ENCODE data around the gene PCGF3.

Gene PCGF3

DNA sequence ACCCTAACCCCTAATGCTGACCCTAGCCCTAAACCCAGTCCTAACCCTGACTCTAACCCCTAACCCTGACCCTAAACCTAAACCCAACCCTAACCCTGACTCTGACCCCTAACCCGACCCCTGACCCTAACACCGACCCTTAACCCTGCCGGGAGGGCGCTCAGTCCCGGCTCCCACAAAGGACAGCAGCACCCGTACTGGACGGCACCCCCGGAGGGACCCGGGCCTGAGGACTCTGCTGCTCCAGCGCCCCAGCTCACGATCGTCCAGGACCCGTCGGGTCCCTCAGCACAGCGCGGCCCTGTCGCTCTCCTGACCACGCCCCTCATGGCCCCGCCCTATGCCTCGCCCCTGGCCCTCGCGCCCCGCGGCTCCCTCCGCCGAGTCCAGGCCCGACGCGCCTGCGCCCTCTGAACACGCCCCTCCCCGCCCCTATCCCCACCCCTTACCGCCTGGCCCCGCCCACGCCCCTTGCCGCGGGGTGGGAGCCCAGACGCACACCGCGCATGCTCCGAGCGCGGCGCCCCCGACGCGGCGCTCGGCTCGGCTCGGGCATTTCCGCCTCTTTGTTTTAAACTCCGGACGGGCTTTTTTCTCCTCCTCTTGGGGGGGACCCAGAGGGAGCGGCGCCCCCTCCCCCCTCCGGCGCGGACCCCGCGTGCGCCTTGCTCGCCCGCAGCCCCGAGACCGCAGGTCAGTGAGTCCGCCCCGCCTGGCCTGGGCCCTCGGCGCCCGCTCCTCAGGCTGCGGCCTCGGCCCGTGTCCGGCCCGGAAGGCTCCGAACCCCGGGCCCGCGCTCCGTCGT, at the start of gene PCGF3:
PCGF3 (plus strand) TSS at position 555 of the 805 bp plus-strand sequence. CDS start 27,849 bp downstream, outside the sequence.
- DNase-seq (ENCODE audit: low read depth) = peak; percentile 86
- peak within 1 kb of the TSS; percentile 65 for H3K4me3 ChIP-seq (ENCODE audit: low read depth, low read length)
- in situ Hi-C loops (cut with HindIII; ENCODE audit: low sequenced_read_pairs) = no loop called here
- TF ChIP-seq, protein P1, sequence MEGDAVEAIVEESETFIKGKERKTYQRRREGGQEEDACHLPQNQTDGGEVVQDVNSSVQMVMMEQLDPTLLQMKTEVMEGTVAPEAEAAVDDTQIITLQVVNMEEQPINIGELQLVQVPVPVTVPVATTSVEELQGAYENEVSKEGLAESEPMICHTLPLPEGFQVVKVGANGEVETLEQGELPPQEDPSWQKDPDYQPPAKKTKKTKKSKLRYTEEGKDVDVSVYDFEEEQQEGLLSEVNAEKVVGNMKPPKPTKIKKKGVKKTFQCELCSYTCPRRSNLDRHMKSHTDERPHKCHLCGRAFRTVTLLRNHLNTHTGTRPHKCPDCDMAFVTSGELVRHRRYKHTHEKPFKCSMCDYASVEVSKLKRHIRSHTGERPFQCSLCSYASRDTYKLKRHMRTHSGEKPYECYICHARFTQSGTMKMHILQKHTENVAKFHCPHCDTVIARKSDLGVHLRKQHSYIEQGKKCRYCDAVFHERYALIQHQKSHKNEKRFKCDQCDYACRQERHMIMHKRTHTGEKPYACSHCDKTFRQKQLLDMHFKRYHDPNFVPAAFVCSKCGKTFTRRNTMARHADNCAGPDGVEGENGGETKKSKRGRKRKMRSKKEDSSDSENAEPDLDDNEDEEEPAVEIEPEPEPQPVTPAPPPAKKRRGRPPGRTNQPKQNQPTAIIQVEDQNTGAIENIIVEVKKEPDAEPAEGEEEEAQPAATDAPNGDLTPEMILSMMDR (IDR thresholded peaks at IDR 0.05; ENCODE audit: low read depth, low read length, missing control alignments) = no peak

DNA sequence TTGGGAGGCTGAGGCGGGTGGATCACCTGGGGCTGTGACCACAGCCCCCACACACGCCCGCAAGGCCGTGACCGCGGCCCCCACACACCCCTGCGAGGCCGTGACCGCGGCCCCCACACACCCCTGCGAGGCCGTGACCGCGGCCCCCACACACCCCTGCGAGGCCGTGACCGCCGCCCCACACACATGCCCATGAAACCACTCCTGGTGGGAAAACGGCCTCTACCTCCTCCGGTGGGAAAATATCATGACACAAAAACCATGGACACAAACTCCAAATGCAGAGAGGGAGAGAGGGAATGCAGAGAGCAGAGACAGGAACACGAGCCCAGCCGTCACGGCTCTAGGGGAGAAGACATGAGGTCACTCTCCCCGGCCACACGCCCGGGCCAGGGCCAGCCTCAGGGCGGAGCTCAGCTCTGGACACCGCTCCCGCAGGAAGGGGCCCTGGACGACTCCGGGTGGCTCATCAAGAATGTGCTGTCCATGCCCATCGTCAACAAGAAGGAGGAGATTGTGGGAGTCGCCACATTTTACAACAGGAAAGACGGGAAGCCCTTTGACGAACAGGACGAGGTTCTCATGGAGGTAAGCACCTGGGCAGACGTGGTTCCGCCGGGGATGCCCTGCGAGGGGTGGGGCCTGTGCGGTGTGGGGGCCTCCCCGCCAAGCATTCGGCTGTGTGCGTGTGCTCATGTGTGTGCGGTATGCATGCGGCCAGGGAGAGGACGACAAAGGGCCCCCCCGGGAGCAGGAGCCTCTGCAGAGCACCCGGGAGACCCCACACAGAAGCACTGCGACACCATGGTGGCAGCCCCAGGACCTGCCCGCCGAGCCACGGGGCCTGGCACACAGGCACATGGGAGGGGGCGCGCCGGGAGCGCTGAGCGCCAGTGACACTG, 48.9 kb upstream of the PCGF3 start:
- TF ChIP-seq, protein P1 (IDR thresholded peaks at IDR 0.05; ENCODE audit: low read depth, low read length, missing control alignments) = no peak
- no peak overlapping the region for H3K4me3 ChIP-seq (ENCODE audit: low read depth, low read length)
- DNase-seq (ENCODE audit: low read depth) = no peak
- in situ Hi-C loops (cut with HindIII; ENCODE audit: low sequenced_read_pairs) = no loop called here

DNA sequence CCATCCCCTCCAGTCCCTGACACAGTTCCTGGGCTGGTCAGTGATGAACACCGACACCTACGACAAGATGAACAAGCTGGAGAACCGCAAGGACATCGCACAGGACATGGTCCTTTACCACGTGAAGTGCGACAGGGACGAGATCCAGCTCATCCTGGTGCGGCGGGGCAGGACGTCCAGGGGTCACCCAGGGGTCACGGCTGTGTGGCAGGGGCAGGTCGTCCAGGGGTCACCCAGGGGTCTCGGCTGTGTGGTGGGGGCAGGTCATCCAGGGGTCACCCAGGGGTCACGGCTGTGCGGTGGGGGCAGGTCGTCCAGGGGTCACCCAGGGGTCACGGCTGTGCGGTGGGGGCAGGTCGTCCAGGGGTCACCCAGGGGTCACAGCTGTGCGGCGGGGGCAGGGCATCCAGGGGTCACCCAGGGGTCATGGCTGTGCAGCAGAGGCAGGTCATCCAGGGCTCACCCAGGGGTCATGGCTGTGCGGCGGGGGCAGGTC, 48.2 kb upstream of the PCGF3 start:
- H3K4me3 ChIP-seq (ENCODE audit: low read depth, low read length) = no peak overlapping the region
- in situ Hi-C loops (cut with HindIII; ENCODE audit: low sequenced_read_pairs) = no loop called here
- TF ChIP-seq, protein P1 (IDR thresholded peaks at IDR 0.05; ENCODE audit: low read depth, low read length, missing control alignments) = no peak
- DNase-seq (ENCODE audit: low read depth) = no peak

GRCh38 chr4:657834-658667, 47.6 kb upstream of the PCGF3 start:
- TF ChIP-seq, protein P1 (IDR thresholded peaks at IDR 0.05; ENCODE audit: low read depth, low read length, missing control alignments) = no peak
- DNase-seq (ENCODE audit: low read depth) = no peak
- H3K4me3 ChIP-seq (ENCODE audit: low read depth, low read length) = no peak overlapping the region
- in situ Hi-C loops (cut with HindIII; ENCODE audit: low sequenced_read_pairs) = no loop called here

DNA sequence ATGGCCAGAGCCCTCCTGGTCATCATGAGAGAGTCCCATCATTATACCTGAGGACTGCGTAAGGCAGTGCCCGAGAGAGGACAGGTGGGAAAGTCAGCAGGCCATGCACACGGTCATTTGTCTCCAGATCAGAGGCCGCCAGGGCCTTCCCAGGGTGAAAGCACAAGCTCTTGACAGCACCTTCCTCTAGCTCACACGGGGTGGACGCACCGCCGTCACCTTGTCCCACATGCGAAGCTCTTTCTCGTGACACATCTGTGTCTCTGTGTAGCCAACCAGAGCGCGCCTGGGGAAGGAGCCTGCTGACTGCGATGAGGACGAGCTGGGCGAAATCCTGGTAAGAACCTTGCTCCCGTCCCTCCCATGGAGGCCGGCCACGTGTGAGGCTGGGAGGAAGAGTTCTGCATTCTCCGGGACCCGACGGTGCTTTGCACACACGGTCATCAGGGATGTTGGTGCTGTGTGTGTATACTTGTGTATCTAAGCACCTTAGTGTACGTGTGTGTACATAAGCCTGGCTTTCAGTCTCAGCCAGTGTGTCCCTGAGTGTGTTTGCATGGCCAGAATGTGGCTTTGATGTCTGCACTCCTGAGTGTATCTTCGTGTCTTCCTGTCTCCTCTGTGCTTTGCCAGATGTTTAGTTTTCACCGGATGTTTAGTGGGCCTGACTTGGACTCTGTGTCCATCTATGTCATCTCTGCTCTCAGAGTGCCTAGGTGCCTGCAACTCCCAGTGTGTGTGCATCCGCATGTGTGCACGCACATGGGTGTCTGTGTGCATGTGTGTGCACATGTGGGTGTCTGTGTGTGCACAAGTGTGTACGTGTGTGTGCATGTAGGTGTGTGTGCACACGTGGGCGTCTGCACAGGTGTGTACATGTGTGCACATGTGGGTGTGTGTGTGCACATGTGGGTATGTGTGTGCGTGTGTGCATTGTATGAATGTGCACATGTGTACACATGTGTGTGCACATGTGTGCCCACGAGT, 46.7 kb upstream of the PCGF3 start:
- no peak overlapping the region for H3K4me3 ChIP-seq (ENCODE audit: low read depth, low read length)
- DNase-seq (ENCODE audit: low read depth) = no peak
- in situ Hi-C loops (cut with HindIII; ENCODE audit: low sequenced_read_pairs) = no loop called here
- TF ChIP-seq, protein P1 (IDR thresholded peaks at IDR 0.05; ENCODE audit: low read depth, low read length, missing control alignments) = no peak

All from astrocyte of the cerebellum (primary cell).